ENCODE data around the gene OR6Y1.

DNA sequence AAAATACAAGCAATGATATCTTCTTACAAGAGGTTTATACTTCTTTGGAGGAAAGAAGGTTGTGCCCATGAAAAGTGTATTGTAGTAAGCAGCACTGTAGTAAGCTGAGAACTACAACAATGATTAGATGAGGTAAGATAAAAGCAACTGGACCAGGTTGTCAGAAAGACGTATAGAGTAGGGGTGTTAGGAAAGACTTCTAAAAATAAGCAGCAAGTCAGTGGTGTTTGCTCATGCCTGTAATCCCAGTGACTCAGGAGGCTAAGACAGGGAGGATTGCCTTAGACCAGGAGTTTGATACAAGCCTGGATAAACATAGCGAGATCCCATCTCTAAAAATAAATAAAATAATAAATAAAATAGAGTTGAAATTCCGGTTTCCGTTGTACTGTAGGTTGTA, 29.8 kb upstream of the OR6Y1 start:
- TF ChIP-seq POLR2A (IDR thresholded peaks at IDR 0.05) = no peak
- TF ChIP-seq, protein P1, sequence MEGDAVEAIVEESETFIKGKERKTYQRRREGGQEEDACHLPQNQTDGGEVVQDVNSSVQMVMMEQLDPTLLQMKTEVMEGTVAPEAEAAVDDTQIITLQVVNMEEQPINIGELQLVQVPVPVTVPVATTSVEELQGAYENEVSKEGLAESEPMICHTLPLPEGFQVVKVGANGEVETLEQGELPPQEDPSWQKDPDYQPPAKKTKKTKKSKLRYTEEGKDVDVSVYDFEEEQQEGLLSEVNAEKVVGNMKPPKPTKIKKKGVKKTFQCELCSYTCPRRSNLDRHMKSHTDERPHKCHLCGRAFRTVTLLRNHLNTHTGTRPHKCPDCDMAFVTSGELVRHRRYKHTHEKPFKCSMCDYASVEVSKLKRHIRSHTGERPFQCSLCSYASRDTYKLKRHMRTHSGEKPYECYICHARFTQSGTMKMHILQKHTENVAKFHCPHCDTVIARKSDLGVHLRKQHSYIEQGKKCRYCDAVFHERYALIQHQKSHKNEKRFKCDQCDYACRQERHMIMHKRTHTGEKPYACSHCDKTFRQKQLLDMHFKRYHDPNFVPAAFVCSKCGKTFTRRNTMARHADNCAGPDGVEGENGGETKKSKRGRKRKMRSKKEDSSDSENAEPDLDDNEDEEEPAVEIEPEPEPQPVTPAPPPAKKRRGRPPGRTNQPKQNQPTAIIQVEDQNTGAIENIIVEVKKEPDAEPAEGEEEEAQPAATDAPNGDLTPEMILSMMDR (IDR thresholded peaks at IDR 0.05) = no peak

Data from Peyer's patch (tissue), 4 donors.